22Rv1 (cell line): ENCODE measurements around the gene IRAK4.

Experiments used
- ZFX ChIP-seq: fragments of 450-650 bp; IDR thresholded peaks from 2 replicates; pipeline ENCODE4 v1.6.1; 2017; ENCODE audit warnings: antibody characterized with exemption, borderline replicate concordance
- TF ChIP-seq, protein P1 (sequence below): fragments of 450-650 bp; IDR thresholded peaks from 2 replicates; pipeline ENCODE4 v1.5.1; 2017; ENCODE audit warnings: mild to moderate bottlenecking

DNA sequence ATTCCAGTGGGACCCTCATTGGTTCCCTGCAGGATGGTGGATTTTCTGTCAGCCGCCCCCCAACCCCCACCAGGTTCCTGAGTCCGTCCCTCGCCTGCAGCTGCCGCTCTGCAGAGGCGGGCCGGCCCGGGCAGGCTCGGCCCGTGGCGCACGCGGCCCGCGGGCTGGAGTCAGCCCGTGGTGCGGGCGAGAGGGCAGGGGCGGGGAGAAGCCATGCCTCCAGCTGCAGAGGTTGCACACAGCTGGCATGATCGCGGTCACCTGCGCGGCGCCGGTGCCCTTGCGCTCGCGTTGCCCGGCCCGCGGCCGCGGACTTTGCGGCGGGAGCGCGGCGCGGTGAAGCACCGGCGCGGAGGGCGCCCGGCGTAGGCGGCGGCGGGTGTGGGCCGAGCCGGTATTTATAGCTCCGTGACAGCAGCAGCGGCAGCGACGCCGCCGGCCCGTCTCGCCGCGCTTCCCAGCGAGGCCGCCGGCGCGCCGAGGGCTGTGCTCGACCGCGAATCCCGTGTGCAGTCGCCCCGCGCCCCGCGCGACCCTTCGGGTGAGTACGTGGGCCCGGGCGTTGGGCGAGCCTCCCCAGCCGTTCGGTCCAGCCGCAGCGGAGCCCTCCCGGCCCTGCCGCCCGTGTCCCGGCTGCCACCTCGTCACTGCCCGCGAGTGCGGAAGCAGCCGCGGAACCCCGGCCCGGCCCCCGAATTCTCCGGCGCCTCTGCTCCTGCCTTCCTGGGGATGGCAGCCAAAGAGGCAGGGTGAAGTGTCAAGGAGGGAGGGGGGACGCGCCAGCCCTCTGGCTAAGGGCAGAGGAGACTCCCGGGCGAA lies 77.1 kb downstream of the IRAK4 start, which contains the start of gene TMEM117:
- TF ChIP-seq, protein P1, sequence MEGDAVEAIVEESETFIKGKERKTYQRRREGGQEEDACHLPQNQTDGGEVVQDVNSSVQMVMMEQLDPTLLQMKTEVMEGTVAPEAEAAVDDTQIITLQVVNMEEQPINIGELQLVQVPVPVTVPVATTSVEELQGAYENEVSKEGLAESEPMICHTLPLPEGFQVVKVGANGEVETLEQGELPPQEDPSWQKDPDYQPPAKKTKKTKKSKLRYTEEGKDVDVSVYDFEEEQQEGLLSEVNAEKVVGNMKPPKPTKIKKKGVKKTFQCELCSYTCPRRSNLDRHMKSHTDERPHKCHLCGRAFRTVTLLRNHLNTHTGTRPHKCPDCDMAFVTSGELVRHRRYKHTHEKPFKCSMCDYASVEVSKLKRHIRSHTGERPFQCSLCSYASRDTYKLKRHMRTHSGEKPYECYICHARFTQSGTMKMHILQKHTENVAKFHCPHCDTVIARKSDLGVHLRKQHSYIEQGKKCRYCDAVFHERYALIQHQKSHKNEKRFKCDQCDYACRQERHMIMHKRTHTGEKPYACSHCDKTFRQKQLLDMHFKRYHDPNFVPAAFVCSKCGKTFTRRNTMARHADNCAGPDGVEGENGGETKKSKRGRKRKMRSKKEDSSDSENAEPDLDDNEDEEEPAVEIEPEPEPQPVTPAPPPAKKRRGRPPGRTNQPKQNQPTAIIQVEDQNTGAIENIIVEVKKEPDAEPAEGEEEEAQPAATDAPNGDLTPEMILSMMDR, result peak; percentile 9; the same call in 1 of the 2 replicates
- TF ChIP-seq ZFX, result no peak
